Tibial artery (tissue), 4 donors: ENCODE measurements around the gene MPRIP.

Source experiments
- DNase-seq, 2 donors: peaks; one replicate each; pipeline ENCODE4 v3.0.0-alpha.2; 2019
- H3K27ac ChIP-seq, 2 donors: fragments of 200-600 bp; sonication (generic) in 1 of 2; 1 replicate in 1 of 2; 2 replicates in 1 of 2; pipeline ENCODE4 v1.5.1; 2018 to 2019; ENCODE audit warnings: mild to moderate bottlenecking in 1 of 2
- H3K27me3 ChIP-seq, 2 donors: fragments of 200-600 bp; sonication (generic) in 1 of 2; one replicate each; pipeline versions ENCODE4 v1.5.1 to v1.6.0; 2016 to 2019
- H3K36me3 ChIP-seq, 3 donors: fragments of 200-600 bp; sonication (generic) in 2 of 3; one replicate each; pipeline ENCODE4 v1.5.1; 2016 to 2019; ENCODE audit warnings: mild to moderate bottlenecking in 2 of 3
- H3K4me1 ChIP-seq, 4 donors: fragments of 200-600 bp; sonication (generic) in 2 of 4; 1 replicate in 3 of 4; 2 replicates in 1 of 4; pipeline ENCODE4 v1.5.1; 2016 to 2019
- H3K4me3 ChIP-seq, 2 donors: fragments of 200-600 bp; sonication (generic) in 1 of 2; 1 replicate in 1 of 2; 2 replicates in 1 of 2; pipeline ENCODE4 v1.5.1; 2018 to 2019; ENCODE audit warnings: mild to moderate bottlenecking in 2 of 2
- H3K9me3 ChIP-seq, 3 donors: fragments of 200-600 bp; sonication (generic) in 1 of 3; one replicate each; pipeline ENCODE4 v1.5.1; 2016 to 2019
- CTCF ChIP-seq, 2 experiments: fragments of 200-600 bp in 1 of 2; fragments of 450-650 bp in 1 of 2; IDR thresholded peaks; one replicate each; pipeline ENCODE4 v1.5.1; 2017 to 2019; ENCODE audit warnings: antibody characterized with exemption in 2 of 2, mild to moderate bottlenecking in 1 of 2, moderate library complexity in 1 of 2
- intact Hi-C: fragments of 100-400 bp; cut with DNase I; formaldehyde crosslinking; loops from one replicate; pipeline ENCODE4 v1.15.0; 2023; ENCODE audit warnings: low total_unique reads

Gene MPRIP

GRCh38 chr17:17204635-17205231 lies 162.5 kb downstream of the MPRIP start:
- DNase-seq = no peak
- TF ChIP-seq CTCF (IDR thresholded peaks at IDR 0.05) = no peak
- peak overlapping the region; percentile 75 to 84 for H3K27ac ChIP-seq
- H3K4me3 ChIP-seq = peak overlapping the region in 1 of 2 donors; percentile 62
- no peaks in the 10 kb centered on the region for H3K27me3 ChIP-seq
- intact Hi-C loops = loop anchor here (10.0 kb wide), 2 partner anchors 170 to 200 kb away; no protein-coding TSS in a partner anchor
- H3K9me3 ChIP-seq = no peaks in the 10 kb centered on the region
- H3K36me3 ChIP-seq = peaks cover 0 to 11% (median 0%) of the 10 kb centered on the region in 3 donors
- H3K4me1 ChIP-seq = peaks cover 6 to 44% (median 39%) of the 10 kb centered on the region in 4 donors

GRCh38 chr17:17205368-17206123 lies 163.3 kb downstream of the MPRIP start:
- TF ChIP-seq CTCF (IDR thresholded peaks at IDR 0.05) = no peak
- DNase-seq = peak; percentile 54 to 78

GRCh38 chr17:17206124-17206912 lies 164.1 kb downstream of the MPRIP start, which contains the start of gene PLD6:
PLD6 (minus strand) TSS chr17:17206333; CDS start chr17:17206286, 47 bp downstream.
- Histone ChIP-seq H3K4me1 (peaks cover 6 to 44% (median 39%) of the 10 kb centered on the region in 4 donors), H3K9me3 (no peaks in the 10 kb centered on the region), H3K27me3 (no peaks in the 10 kb centered on the region), H3K4me3 (peak within 1 kb of the TSS; percentile 47 to 62), H3K36me3 (peaks cover 0 to 15% (median 0%) of the 10 kb centered on the region in 3 donors), H3K27ac (peak within 1 kb of the TSS; percentile 75 to 84)
- DNase-seq = peak; percentile 59 to 89
- intact Hi-C loops = loop anchor here (10.0 kb wide), 2 partner anchors 172 to 202 kb away; no protein-coding TSS in a partner anchor
- TF ChIP-seq CTCF (IDR thresholded peaks at IDR 0.05) = no peak

More at GRCh38 chr17:17205368-17206123, 163.3 kb downstream of the MPRIP start:
- Histone ChIP-seq H3K9me3 (no peaks in the 10 kb centered on the region), H3K4me3 (peak overlapping the region; percentile 47 to 62), H3K27me3 (no peaks in the 10 kb centered on the region), H3K4me1 (peaks cover 6 to 44% (median 39%) of the 10 kb centered on the region in 4 donors), H3K27ac (peak overlapping the region; percentile 75 to 84), H3K36me3 (peaks cover 0 to 11% (median 0%) of the 10 kb centered on the region in 3 donors)
- intact Hi-C loops = loop anchor here (10.0 kb wide), 2 partner anchors 171 to 201 kb away; no protein-coding TSS in a partner anchor

- H3K27ac ChIP-seq = peak overlapping the region; percentile 75 to 84
- no peaks in the 10 kb centered on the region for H3K9me3 ChIP-seq
- intact Hi-C loops = loop anchor here (10.0 kb wide), 2 partner anchors 172 to 202 kb away; no protein-coding TSS in a partner anchor
- no peak for TF ChIP-seq CTCF (IDR thresholded peaks at IDR 0.05)
- H3K4me1 ChIP-seq = peaks cover 6 to 44% (median 39%) of the 10 kb centered on the region in 4 donors
- peak; percentile 51 to 74 for DNase-seq
- peaks cover 0 to 17% (median 1%) of the 10 kb centered on the region in 3 donors for H3K36me3 ChIP-seq
- peak overlapping the region; percentile 47 to 62 for H3K4me3 ChIP-seq
- no peaks in the 10 kb centered on the region for H3K27me3 ChIP-seq
Observed at GRCh38 chr17:17206913-17207335, 164.7 kb downstream of the MPRIP start.

- intact Hi-C loops = loop anchor here (10.0 kb wide), 2 partner anchors 173 to 203 kb away; no protein-coding TSS in a partner anchor
- Histone ChIP-seq H3K4me3 (no peak overlapping the region), H3K36me3 (peaks cover 4 to 25% (median 9%) of the 10 kb centered on the region in 3 donors), H3K9me3 (no peaks in the 10 kb centered on the region), H3K27ac (peak overlapping the region; percentile 75 to 84), H3K4me1 (peaks cover 6 to 42% (median 39%) of the 10 kb centered on the region in 4 donors), H3K27me3 (no peaks in the 10 kb centered on the region)
- no peak for TF ChIP-seq CTCF (IDR thresholded peaks at IDR 0.05)
- no peak for DNase-seq
Observed at GRCh38 chr17:17207998-17208397, 165.7 kb downstream of the MPRIP start.
